HUDEP-2 (cell line): ENCODE measurements around the gene MCCC2.
"Not testable (repeated sequence)": the region's sequence is repeated elsewhere in the genome, so short reads cannot be mapped to it uniquely, and the experiment has no call there.

Source experiments
- DNase-seq, 76 experiments: peaks; one replicate each; lab custom pipeline; 2025; ENCODE audit not compliant: unreplicated experiment in 76 of 76; lab: John Stamatoyannopoulos, UW

Gene MCCC2

GRCh38 chr5:71596169-71596568 lies 9.0 kb downstream of the MCCC2 start:
- DNase-seq: no peak

GRCh38 chr5:71597001-71597400 lies 9.9 kb downstream of the MCCC2 start:
- DNase-seq: no peak

GRCh38 chr5:71600783-71601182 lies 13.6 kb downstream of the MCCC2 start:
- DNase-seq: no peak

GRCh38 chr5:71601222-71602026 lies 14.3 kb downstream of the MCCC2 start:
- peak in 63 of 76 experiments; percentile 4 to 70 (median 38) for DNase-seq

GRCh38 chr5:71609916-71610315 lies 22.8 kb downstream of the MCCC2 start:
- DNase-seq: not testable (repeated sequence)

GRCh38 chr5:71615809-71616208 lies 28.7 kb downstream of the MCCC2 start:
- no peak for DNase-seq

GRCh38 chr5:71620630-71621029 lies 33.5 kb downstream of the MCCC2 start:
- no peak for DNase-seq

GRCh38 chr5:71621268-71621667 lies 34.1 kb downstream of the MCCC2 start:
- no peak for DNase-seq

- DNase-seq: peak in 1 of 76 experiments; percentile 3
Observed at GRCh38 chr5:71621741-71622140, 34.6 kb downstream of the MCCC2 start.

GRCh38 chr5:71623221-71623794 lies 36.2 kb downstream of the MCCC2 start:
- DNase-seq: no peak

GRCh38 chr5:71629950-71630349 lies 42.8 kb downstream of the MCCC2 start:
- no peak for DNase-seq

- DNase-seq: no peak
Observed at GRCh38 chr5:71631070-71631469, 43.9 kb downstream of the MCCC2 start.

- no peak for DNase-seq
Observed at GRCh38 chr5:71632168-71632567, 45.0 kb downstream of the MCCC2 start.

GRCh38 chr5:71633255-71634155 lies 46.4 kb downstream of the MCCC2 start:
- DNase-seq: no peak

GRCh38 chr5:71637133-71637532 lies 50.0 kb downstream of the MCCC2 start:
- DNase-seq: no peak

- no peak for DNase-seq
Observed at GRCh38 chr5:71640408-71640807, 53.3 kb downstream of the MCCC2 start.

GRCh38 chr5:71645030-71645429 lies 57.9 kb downstream of the MCCC2 start:
- DNase-seq: no peak

- not testable (repeated sequence) for DNase-seq
Observed at GRCh38 chr5:71650940-71651339, 63.8 kb downstream of the MCCC2 start.

- no peak for DNase-seq
Observed at GRCh38 chr5:71651579-71651978, 64.4 kb downstream of the MCCC2 start.

GRCh38 chr5:71652349-71652748 lies 65.2 kb downstream of the MCCC2 start:
- DNase-seq: no peak

GRCh38 chr5:71652803-71653543 lies 65.8 kb downstream of the MCCC2 start:
- no peak for DNase-seq
